Loucy (cell line): ENCODE measurements around the gene FMR1.

Source experiments
- H2AFZ ChIP-seq: fragments of 200-600 bp; sonication (generic); 2 replicates; pipeline ENCODE4 v1.6.0; 2016; ENCODE audit warnings: antibody characterized with exemption, mild to moderate bottlenecking, low read length, moderate library complexity
- H3F3A ChIP-seq: fragments of 200-600 bp; 2 replicates; pipeline ENCODE4 v1.6.0; 2016; ENCODE audit warnings: antibody characterized with exemption, low read depth, mild to moderate bottlenecking
- H3K27me3 ChIP-seq: fragments of 200-600 bp; sonication (generic); 2 replicates; pipeline ENCODE4 v1.6.1; 2014; ENCODE audit warnings: low read length, mild to moderate bottlenecking; ENCODE audit not compliant: insufficient read depth, poor library complexity, severe bottlenecking
- H3K36me3 ChIP-seq: fragments of 200-600 bp; sonication (generic); 2 replicates; pipeline ENCODE4 v1.6.1; 2016; ENCODE audit warnings: low read length; ENCODE audit not compliant: insufficient read depth
- H3K4me1 ChIP-seq: fragments of 200-600 bp; sonication (generic); 2 replicates; pipeline ENCODE4 v1.5.1; 2014; ENCODE audit warnings: low read length, mild to moderate bottlenecking; ENCODE audit not compliant: insufficient read depth, poor library complexity, severe bottlenecking
- H3K4me2 ChIP-seq: fragments of 200-600 bp; sonication (generic); 2 replicates; pipeline ENCODE4 v1.6.0; 2014; ENCODE audit warnings: antibody characterized with exemption, low read length, low read depth, mild to moderate bottlenecking; ENCODE audit not compliant: poor library complexity, severe bottlenecking
- H3K4me3 ChIP-seq: fragments of 200-600 bp; sonication (generic); 2 replicates; pipeline ENCODE4 v1.5.1; 2014; ENCODE audit warnings: low read length, mild to moderate bottlenecking, mixed read lengths; ENCODE audit not compliant: poor library complexity, severe bottlenecking
- H3K79me2 ChIP-seq: fragments of 200-600 bp; sonication (generic); 2 replicates; pipeline ENCODE4 v1.6.1; 2014; ENCODE audit warnings: low read length; ENCODE audit not compliant: insufficient read depth
- H3K9ac ChIP-seq: fragments of 200-600 bp; sonication (generic); 2 replicates; pipeline ENCODE4 v1.6.0; 2014; ENCODE audit warnings: mild to moderate bottlenecking, low read depth, low read length, moderate library complexity; ENCODE audit not compliant: poor library complexity, severe bottlenecking
- H3K9me2 ChIP-seq: fragments of 200-600 bp; sonication (generic); replicated peaks from 2 replicates; pipeline ENCODE4 v1.6.1; 2016; ENCODE audit warnings: low read depth, low read length, mixed read lengths
- H3K9me3 ChIP-seq: fragments of 200-600 bp; sonication (generic); 2 replicates; pipeline ENCODE4 v1.6.1; 2014; ENCODE audit warnings: mild to moderate bottlenecking, antibody characterized with exemption, low read length, low read depth; ENCODE audit not compliant: insufficient read depth
- H4K20me1 ChIP-seq: fragments of 200-600 bp; sonication (generic); 2 replicates; pipeline ENCODE4 v1.6.0; 2014; ENCODE audit warnings: antibody characterized with exemption, low read length, mild to moderate bottlenecking; ENCODE audit not compliant: insufficient read depth, poor library complexity, severe bottlenecking
- CTCF ChIP-seq: fragments of 200-600 bp; sonication (generic); conservative IDR thresholded peaks from 2 replicates; pipeline ENCODE4 v1.5.1; 2014; ENCODE audit warnings: mild to moderate bottlenecking, antibody characterized with exemption, low read length
- EZH2phosphoT487 ChIP-seq: fragments of 200-600 bp; IDR thresholded peaks from 2 replicates; pipeline ENCODE4 v1.6.1; 2018; ENCODE audit warnings: antibody characterized with exemption, mild to moderate bottlenecking, moderate library complexity, borderline replicate concordance

Gene FMR1

GRCh38 chrX:147953976-147954375 lies 42.3 kb downstream of the FMR1 start:
- TF ChIP-seq CTCF (no peak), EZH2phosphoT487 (no peak)
- H3K4me1 ChIP-seq: no peaks in the 10 kb centered on the region
- no peaks in the 10 kb centered on the region for H3K9me3 ChIP-seq
- H3K36me3 ChIP-seq: peaks cover 3% of the 10 kb centered on the region; the same call in 1 of the 2 replicates
- no peaks in the 10 kb centered on the region for H3K9me2 ChIP-seq
- H3K4me2 ChIP-seq: no peak overlapping the region
- H3K4me3 ChIP-seq: no peak overlapping the region
- no peak overlapping the region for H3K9ac ChIP-seq
- no peaks in the 10 kb centered on the region for H3F3A ChIP-seq
- H2AFZ ChIP-seq: no peak overlapping the region
- no peaks in the 10 kb centered on the region for H3K27me3 ChIP-seq
- H3K79me2 ChIP-seq: no peaks in the 10 kb centered on the region
- H4K20me1 ChIP-seq: no peaks in the 10 kb centered on the region

GRCh38 chrX:147957291-147957690 lies 45.6 kb downstream of the FMR1 start:
- Histone ChIP-seq H3K9ac (no peak overlapping the region), H2AFZ (no peak overlapping the region), H3K9me2 (no peaks in the 10 kb centered on the region), H3F3A (no peaks in the 10 kb centered on the region), H3K27me3 (no peaks in the 10 kb centered on the region), H3K36me3 (no peaks in the 10 kb centered on the region), H4K20me1 (no peaks in the 10 kb centered on the region), H3K4me3 (no peak overlapping the region), H3K79me2 (no peaks in the 10 kb centered on the region), H3K4me1 (no peaks in the 10 kb centered on the region), H3K9me3 (no peaks in the 10 kb centered on the region), H3K4me2 (no peak overlapping the region)
- TF ChIP-seq EZH2phosphoT487 (no peak), CTCF (no peak)

- no peak for TF ChIP-seq EZH2phosphoT487
- H3K9ac ChIP-seq: no peak overlapping the region
- no peaks in the 10 kb centered on the region for H3K27me3 ChIP-seq
- no peaks in the 10 kb centered on the region for H4K20me1 ChIP-seq
- no peaks in the 10 kb centered on the region for H3K36me3 ChIP-seq
- H3K4me3 ChIP-seq: no peak overlapping the region
- H3K4me2 ChIP-seq: no peak overlapping the region
- H3F3A ChIP-seq: no peaks in the 10 kb centered on the region
- H2AFZ ChIP-seq: no peak overlapping the region
- H3K79me2 ChIP-seq: no peaks in the 10 kb centered on the region
- H3K4me1 ChIP-seq: no peaks in the 10 kb centered on the region
- H3K9me3 ChIP-seq: no peaks in the 10 kb centered on the region
- no peaks in the 10 kb centered on the region for H3K9me2 ChIP-seq
Observed at GRCh38 chrX:147958291-147958690, 46.6 kb downstream of the FMR1 start.

- Histone ChIP-seq H2AFZ (no peak overlapping the region), H3K4me2 (no peak overlapping the region), H4K20me1 (no peaks in the 10 kb centered on the region), H3K79me2 (no peaks in the 10 kb centered on the region), H3K27me3 (no peaks in the 10 kb centered on the region), H3F3A (no peaks in the 10 kb centered on the region), H3K4me1 (no peaks in the 10 kb centered on the region), H3K36me3 (no peaks in the 10 kb centered on the region), H3K9ac (no peak overlapping the region), H3K4me3 (no peak overlapping the region), H3K9me2 (no peaks in the 10 kb centered on the region), H3K9me3 (no peaks in the 10 kb centered on the region)
- TF ChIP-seq CTCF (no peak), EZH2phosphoT487 (no peak)
Observed at GRCh38 chrX:147960722-147961121, 49.0 kb downstream of the FMR1 start.
